ENCODE data around the gene RAB27B.

The RAB27B gene

DNA sequence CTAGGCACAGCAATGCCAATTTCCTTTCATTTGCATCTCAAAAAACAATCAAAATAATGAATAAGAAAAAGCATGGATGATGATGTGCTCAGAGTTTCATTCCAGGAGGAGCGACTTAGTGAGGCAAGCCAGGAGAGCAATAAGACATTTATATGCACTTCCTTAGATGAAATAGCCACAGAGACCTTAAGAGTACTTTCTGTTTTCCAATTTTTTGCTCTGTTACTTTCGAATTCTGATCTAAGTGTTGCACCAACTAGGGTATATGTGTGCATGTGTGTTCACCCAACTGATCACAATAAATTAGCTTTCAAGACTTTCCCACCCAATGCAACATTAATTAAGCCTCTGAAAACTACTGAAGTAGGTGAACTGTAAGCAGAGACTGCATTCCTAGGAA is 709 bp downstream of the RAB27B start:
- H3K4me3 ChIP-seq (ENCODE audit: low read depth, low read length) = peak overlapping the region; percentile 61
- DNase-seq (ENCODE audit: low read depth) = no peak
- TF ChIP-seq, protein P1, sequence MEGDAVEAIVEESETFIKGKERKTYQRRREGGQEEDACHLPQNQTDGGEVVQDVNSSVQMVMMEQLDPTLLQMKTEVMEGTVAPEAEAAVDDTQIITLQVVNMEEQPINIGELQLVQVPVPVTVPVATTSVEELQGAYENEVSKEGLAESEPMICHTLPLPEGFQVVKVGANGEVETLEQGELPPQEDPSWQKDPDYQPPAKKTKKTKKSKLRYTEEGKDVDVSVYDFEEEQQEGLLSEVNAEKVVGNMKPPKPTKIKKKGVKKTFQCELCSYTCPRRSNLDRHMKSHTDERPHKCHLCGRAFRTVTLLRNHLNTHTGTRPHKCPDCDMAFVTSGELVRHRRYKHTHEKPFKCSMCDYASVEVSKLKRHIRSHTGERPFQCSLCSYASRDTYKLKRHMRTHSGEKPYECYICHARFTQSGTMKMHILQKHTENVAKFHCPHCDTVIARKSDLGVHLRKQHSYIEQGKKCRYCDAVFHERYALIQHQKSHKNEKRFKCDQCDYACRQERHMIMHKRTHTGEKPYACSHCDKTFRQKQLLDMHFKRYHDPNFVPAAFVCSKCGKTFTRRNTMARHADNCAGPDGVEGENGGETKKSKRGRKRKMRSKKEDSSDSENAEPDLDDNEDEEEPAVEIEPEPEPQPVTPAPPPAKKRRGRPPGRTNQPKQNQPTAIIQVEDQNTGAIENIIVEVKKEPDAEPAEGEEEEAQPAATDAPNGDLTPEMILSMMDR (IDR thresholded peaks at IDR 0.05; ENCODE audit: control insufficient read depth, extremely low read depth, insufficient read depth) = no peak

DNA sequence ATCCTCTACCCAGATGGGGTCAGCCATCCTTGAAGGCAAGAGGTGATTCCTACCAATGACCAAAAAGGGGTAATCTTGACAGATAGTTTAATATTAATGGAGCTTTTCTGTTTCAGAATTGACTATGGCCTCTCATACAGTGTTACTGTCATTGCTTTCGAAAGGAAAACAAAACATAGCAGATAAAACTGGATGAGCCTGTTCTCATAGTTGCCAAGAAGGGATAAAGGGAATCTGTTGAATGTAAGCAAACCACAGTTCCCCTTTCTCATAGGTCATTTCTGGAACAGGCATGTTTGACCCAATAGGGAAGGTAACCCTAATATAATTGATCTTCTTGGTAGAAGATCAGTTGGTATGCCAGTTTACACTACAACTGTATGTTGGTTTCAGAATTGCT is 1.6 kb downstream of the RAB27B start:
- TF ChIP-seq, protein P1 (IDR thresholded peaks at IDR 0.05; ENCODE audit: control insufficient read depth, extremely low read depth, insufficient read depth) = no peak
- H3K4me3 ChIP-seq (ENCODE audit: low read depth, low read length) = peak overlapping the region; percentile 61
- peak; percentile 85 for DNase-seq (ENCODE audit: low read depth)

DNA sequence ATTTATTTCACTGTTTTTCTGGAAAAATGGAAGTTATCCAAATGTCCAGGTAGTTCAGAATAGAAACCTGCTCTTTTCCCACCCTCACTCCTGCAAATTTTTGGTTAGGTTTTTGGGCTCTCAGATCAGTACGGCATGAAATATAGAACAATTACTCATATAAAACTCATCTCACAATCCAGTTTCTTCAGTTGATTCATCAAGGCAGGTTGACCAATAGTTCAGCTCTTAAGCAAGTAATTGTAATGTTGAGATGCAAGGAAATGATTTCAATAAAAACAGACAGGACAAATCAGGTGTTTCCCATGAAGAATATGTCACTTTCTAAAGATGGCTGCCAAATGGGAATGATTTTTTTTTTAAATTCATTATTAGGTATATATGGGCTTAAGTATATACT is 2.0 kb downstream of the RAB27B start:
- DNase-seq (ENCODE audit: low read depth) = no peak
- TF ChIP-seq, protein P1 (IDR thresholded peaks at IDR 0.05; ENCODE audit: control insufficient read depth, extremely low read depth, insufficient read depth) = no peak
- peak overlapping the region; percentile 61 for H3K4me3 ChIP-seq (ENCODE audit: low read depth, low read length)

DNA sequence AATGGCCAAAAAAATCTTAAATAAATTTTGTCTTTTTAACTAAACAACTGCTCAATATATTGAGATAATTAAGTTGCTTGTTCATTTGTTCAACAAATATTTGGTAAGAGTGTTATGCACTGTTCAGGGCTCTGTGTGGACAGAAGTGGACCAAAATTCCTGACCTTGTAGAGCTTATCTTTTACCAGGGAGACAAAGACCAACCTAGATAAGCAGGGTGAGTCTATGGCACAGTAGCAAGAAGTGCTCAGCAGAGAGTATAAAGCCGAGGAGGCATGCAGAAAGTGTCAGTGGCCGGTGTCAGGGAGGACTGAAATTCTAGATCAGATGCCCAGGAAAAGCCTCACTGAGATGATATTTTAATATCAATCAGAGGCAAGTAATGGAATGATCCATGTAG is 2.6 kb downstream of the RAB27B start:
- TF ChIP-seq, protein P1 (IDR thresholded peaks at IDR 0.05; ENCODE audit: control insufficient read depth, extremely low read depth, insufficient read depth) = no peak
- no peak overlapping the region for H3K4me3 ChIP-seq (ENCODE audit: low read depth, low read length)
- DNase-seq (ENCODE audit: low read depth) = no peak

DNA sequence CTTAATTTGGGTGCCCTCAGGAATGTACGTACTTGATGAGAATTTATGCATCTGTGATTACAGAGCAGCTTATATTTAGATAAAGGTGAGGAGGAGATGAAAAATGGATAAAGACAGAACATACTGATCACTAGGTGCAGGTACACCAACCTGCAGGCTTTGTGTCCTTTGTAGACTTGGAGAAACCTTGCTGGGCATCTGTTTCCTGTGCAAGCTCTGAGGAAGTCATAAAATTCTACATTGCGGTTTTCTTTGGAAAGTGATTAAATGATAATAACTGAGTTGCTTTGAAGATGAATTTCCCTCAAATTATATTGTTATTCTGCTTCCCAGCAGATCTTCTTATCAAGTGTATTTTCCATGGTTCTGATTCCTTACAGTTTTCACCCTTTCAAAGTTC is 7.7 kb downstream of the RAB27B start:
- TF ChIP-seq, protein P1 (IDR thresholded peaks at IDR 0.05; ENCODE audit: control insufficient read depth, extremely low read depth, insufficient read depth) = no peak
- DNase-seq (ENCODE audit: low read depth) = no peak
- no peak overlapping the region for H3K4me3 ChIP-seq (ENCODE audit: low read depth, low read length)

DNA sequence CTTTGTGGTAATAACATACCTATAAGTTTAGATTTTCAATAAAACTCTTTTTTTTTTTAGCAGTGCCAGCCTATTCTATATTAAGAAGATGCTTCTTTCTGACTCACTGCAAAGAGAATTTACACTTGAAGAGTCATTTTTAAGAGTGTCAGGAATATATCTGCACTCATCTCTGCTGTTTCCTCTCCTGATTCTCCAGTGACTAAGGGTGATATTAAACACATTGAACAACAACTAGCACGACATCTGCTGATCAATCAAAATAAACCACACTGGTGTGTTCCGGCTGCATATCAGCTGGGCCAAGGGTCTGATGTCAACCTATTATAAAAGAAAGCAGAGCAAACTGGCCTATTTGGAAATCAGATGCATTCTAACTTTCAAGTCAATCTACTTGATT is 15.0 kb downstream of the RAB27B start:
- DNase-seq (ENCODE audit: low read depth) = no peak
- TF ChIP-seq, protein P1 (IDR thresholded peaks at IDR 0.05; ENCODE audit: control insufficient read depth, extremely low read depth, insufficient read depth) = no peak
- no peak overlapping the region for H3K4me3 ChIP-seq (ENCODE audit: low read depth, low read length)

DNA sequence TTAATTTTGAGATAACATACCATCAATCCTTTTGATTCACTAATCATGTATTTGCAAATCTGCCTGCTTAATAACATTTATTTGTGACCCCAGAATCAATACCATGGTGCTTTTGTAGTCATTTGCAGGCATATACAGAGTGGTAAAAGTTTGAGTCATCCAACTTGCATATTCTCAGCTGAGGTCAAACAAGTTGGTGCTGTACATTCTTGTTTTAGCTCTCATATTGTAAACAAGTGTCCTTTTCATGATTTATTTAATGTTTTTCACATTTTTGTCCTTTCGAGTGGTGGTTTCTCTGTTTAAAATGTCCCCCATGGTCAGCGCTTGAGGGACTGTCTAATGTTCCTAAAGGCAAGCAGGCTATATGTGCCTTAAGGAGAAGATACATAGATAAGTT is 17.5 kb downstream of the RAB27B start:
- H3K4me3 ChIP-seq (ENCODE audit: low read depth, low read length) = no peak overlapping the region
- no peak for DNase-seq (ENCODE audit: low read depth)
- TF ChIP-seq, protein P1 (IDR thresholded peaks at IDR 0.05; ENCODE audit: control insufficient read depth, extremely low read depth, insufficient read depth) = no peak
